ENCODE data around the gene PCDHGB3.

GRCh38 chr5:141343953-141344463, 26.0 kb upstream of the PCDHGB3 start:
- TF ChIP-seq CTCF (conservative IDR thresholded peaks at IDR 0.05; ENCODE audit: low read depth, low read length) (no peak), EZH2 (IDR thresholded peaks at IDR 0.05; ENCODE audit: borderline replicate concordance, low read depth, low read length, poor library complexity, severe bottlenecking) (no peak)
